HEK293T (cell line): ENCODE results near the gene COL28A1.
A peak's percentile ranks its signal among the peaks of the same experiment; 100 is the strongest.
"Not testable (repeated sequence)": the region's sequence is repeated elsewhere in the genome, so short reads cannot be mapped to it uniquely, and the experiment has no call there.

ENCODE experiments used
- CTCF ChIA-PET: fragments of 350-600 bp; formaldehyde crosslinking; extraction: SDS; loops from one replicate; lab custom pipeline; 2021; ENCODE audit warnings: antibody characterized with exemption, inconsistent platforms; lab: Yijun Ruan, JAX
- POLR2A ChIA-PET: fragments of 350-600 bp; formaldehyde crosslinking; extraction: SDS; loops from one replicate; lab custom pipeline; 2020; ENCODE audit warnings: antibody characterized with exemption, inconsistent platforms; lab: Yijun Ruan, JAX
- DNase-seq: peaks from one replicate; pipeline ENCODE4 v3.0.0; 2012; ENCODE audit warnings: mixed read lengths; ENCODE audit errors: extremely low spot score
- ARNT ChIP-seq: fragments of 450-650 bp; IDR thresholded peaks from 2 replicates; pipeline ENCODE4 v1.6.1; 2017; ENCODE audit warnings: mild to moderate bottlenecking
- BHLHE40 ChIP-seq: fragments of 450-650 bp; IDR thresholded peaks from 2 replicates; pipeline ENCODE4 v1.6.1; 2016; ENCODE audit warnings: mild to moderate bottlenecking, moderate library complexity, borderline replicate concordance
- CTBP1 ChIP-seq: fragments of 450-650 bp; IDR thresholded peaks from 2 replicates; pipeline ENCODE4 v1.6.1; 2016; ENCODE audit warnings: borderline replicate concordance
- ELF4 ChIP-seq: fragments of 450-650 bp; IDR thresholded peaks from 2 replicates; pipeline ENCODE4 v1.6.1; 2017; ENCODE audit warnings: antibody characterized with exemption
- FOXA1 ChIP-seq: fragments of 450-650 bp; IDR thresholded peaks from 2 replicates; pipeline ENCODE4 v1.6.1; 2016; ENCODE audit warnings: mild to moderate bottlenecking
- FOXK2 ChIP-seq: fragments of 450-650 bp; IDR thresholded peaks from 2 replicates; pipeline ENCODE4 v1.6.1; 2016; ENCODE audit warnings: mild to moderate bottlenecking
- FOXM1 ChIP-seq: fragments of 450-650 bp; IDR thresholded peaks from 2 replicates; pipeline ENCODE4 v1.6.1; 2017; ENCODE audit warnings: mild to moderate bottlenecking, borderline replicate concordance
- HDGF ChIP-seq: fragments of 450-650 bp; IDR thresholded peaks from 2 replicates; pipeline ENCODE4 v1.6.1; 2017; ENCODE audit warnings: antibody characterized with exemption, borderline replicate concordance
- L3MBTL2 ChIP-seq: fragments of 450-650 bp; conservative IDR thresholded peaks from 2 replicates; pipeline ENCODE4 v1.6.1; 2016; ENCODE audit warnings: mild to moderate bottlenecking
- LEF1 ChIP-seq: fragments of 450-650 bp; IDR thresholded peaks from 2 replicates; pipeline ENCODE4 v1.6.1; 2017; ENCODE audit warnings: mild to moderate bottlenecking, borderline replicate concordance
- NFRKB ChIP-seq: fragments of 450-650 bp; IDR thresholded peaks from 2 replicates; pipeline ENCODE4 v1.6.1; 2016; ENCODE audit warnings: mild to moderate bottlenecking, moderate library complexity
- PKNOX1 ChIP-seq: fragments of 450-650 bp; IDR thresholded peaks from 2 replicates; pipeline ENCODE4 v1.6.1; 2016
- SP1 ChIP-seq: fragments of 450-650 bp; IDR thresholded peaks from 2 replicates; pipeline ENCODE4 v1.6.1; 2017
- SUZ12 ChIP-seq: fragments of 450-650 bp; IDR thresholded peaks from 2 replicates; pipeline ENCODE4 v1.6.1; 2016; ENCODE audit warnings: mild to moderate bottlenecking
- TARDBP ChIP-seq: fragments of 450-650 bp; IDR thresholded peaks from 2 replicates; pipeline ENCODE4 v1.6.1; 2016
- ZNF384 ChIP-seq: fragments of 450-650 bp; IDR thresholded peaks from 2 replicates; pipeline ENCODE4 v1.6.1; 2016

The COL28A1 gene

GRCh38 chr7:7478569-7478968, 57.1 kb downstream of the COL28A1 start:
- no peak for TF ChIP-seq SP1
- TF ChIP-seq LEF1: no peak
- no peak for TF ChIP-seq ZNF384
- TF ChIP-seq BHLHE40: no peak
- TF ChIP-seq HDGF: no peak
- no peak for TF ChIP-seq NFRKB
- no peak for TF ChIP-seq ELF4
- no peak for TF ChIP-seq FOXK2
- no peak for TF ChIP-seq SUZ12
- TF ChIP-seq FOXA1: no peak
- TF ChIP-seq TARDBP: no peak
- TF ChIP-seq FOXM1: no peak
- TF ChIP-seq CTBP1: no peak
- no peak for TF ChIP-seq PKNOX1
- TF ChIP-seq ARNT: no peak
- no peak for TF ChIP-seq L3MBTL2
- POLR2A ChIA-PET: no interaction called here
- CTCF ChIA-PET: no interaction called here
- no peak for DNase-seq

- POLR2A ChIA-PET, DNase-seq, CTCF ChIA-PET: not testable (repeated sequence)
Observed at GRCh38 chr7:7477641-7478040, 58.0 kb downstream of the COL28A1 start.

- no peak for DNase-seq
- ChIA-PET CTCF (no interaction called here), POLR2A (no interaction called here)
- TF ChIP-seq ELF4 (no peak), SP1 (no peak), PKNOX1 (no peak), CTBP1 (no peak), TARDBP (no peak), ZNF384 (no peak), NFRKB (no peak), FOXA1 (no peak)
Observed at GRCh38 chr7:7476381-7476780, 59.3 kb downstream of the COL28A1 start.

- POLR2A ChIA-PET: no interaction called here
- TF ChIP-seq ELF4: no peak
- no peak for TF ChIP-seq CTBP1
- TF ChIP-seq FOXK2: no peak
- TF ChIP-seq HDGF: no peak
- no peak for TF ChIP-seq ZNF384
- no peak for TF ChIP-seq PKNOX1
- TF ChIP-seq NFRKB: no peak
- no peak for TF ChIP-seq FOXM1
- TF ChIP-seq L3MBTL2: no peak
- no peak for TF ChIP-seq SUZ12
- TF ChIP-seq ARNT: no peak
- TF ChIP-seq FOXA1: no peak
- no peak for TF ChIP-seq SP1
- TF ChIP-seq TARDBP: no peak
- no peak for TF ChIP-seq LEF1
- CTCF ChIA-PET: no interaction called here
Observed at GRCh38 chr7:7475601-7476000, 60.1 kb downstream of the COL28A1 start.

GRCh38 chr7:7474436-7474835, 61.2 kb downstream of the COL28A1 start:
- DNase-seq: no peak
- ChIA-PET CTCF (no interaction called here), POLR2A (no interaction called here)
- TF ChIP-seq CTBP1: no peak
- TF ChIP-seq PKNOX1: peak; percentile 64

More at GRCh38 chr7:7475601-7476000, 60.1 kb downstream of the COL28A1 start:
- DNase-seq: no peak

- CTCF ChIA-PET, DNase-seq, POLR2A ChIA-PET: not testable (repeated sequence)
Observed at GRCh38 chr7:7464991-7465765, 70.5 kb downstream of the COL28A1 start.

GRCh38 chr7:7454000-7454399, 81.7 kb downstream of the COL28A1 start:
- CTCF ChIA-PET: no interaction called here
- POLR2A ChIA-PET: no interaction called here

More at GRCh38 chr7:7454000-7454399, 81.7 kb downstream of the COL28A1 start:
- TF ChIP-seq SUZ12: no peak
- TF ChIP-seq FOXK2: no peak
- no peak for TF ChIP-seq ELF4
- no peak for TF ChIP-seq CTBP1
- TF ChIP-seq L3MBTL2: no peak
- TF ChIP-seq ZNF384: no peak
- no peak for TF ChIP-seq NFRKB
- no peak for TF ChIP-seq LEF1
- TF ChIP-seq PKNOX1: no peak
- DNase-seq: no peak
